LNCAP (cell line): Measurements from ENCODE around the gene LILRB2.

Experiments
- CTCF ChIP-seq: fragments of 450-650 bp; IDR thresholded peaks from 2 replicates; pipeline ENCODE4 v1.5.1; 2017; ENCODE audit warnings: mild to moderate bottlenecking

Gene LILRB2

GRCh38 chr19:54256250-54257115 lies 24.4 kb downstream of the LILRB2 start:
- no peak for TF ChIP-seq CTCF

DNA sequence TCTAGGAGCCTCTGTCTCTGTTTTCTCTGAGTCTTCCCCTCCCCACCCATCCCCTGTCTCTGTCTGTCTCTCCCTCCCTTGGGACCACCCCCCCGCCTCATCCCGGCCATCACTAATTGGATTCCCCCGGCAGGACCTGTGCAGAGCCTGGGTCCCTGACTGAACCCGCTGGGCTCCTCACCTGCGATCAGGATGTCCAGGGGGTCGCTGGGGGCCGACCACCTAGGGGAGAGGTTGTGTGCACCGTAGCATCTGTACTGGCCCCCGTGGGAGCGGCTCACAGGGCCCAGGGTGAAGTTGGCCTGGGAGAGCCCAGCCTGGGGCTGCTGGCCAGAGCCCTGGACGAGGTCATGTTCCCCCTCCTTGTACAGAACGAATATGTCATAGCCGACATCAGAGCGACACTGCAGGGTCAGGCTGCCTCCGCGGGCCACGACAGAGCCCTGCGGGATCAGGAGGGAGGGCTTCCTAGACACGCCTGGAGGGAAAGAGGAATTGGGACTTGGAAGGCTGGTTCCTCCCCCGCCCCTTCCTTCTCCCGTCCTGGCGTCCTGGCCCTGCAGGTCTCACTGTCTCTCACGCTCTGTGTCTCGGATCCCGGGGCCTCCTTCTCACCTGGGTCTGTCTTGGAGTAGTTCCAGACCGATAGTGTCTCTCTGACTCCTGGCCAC lies 25.7 kb downstream of the LILRB2 start:
- no peak for TF ChIP-seq CTCF

GRCh38 chr19:54254195-54254906 lies 26.6 kb downstream of the LILRB2 start:
- no peak for TF ChIP-seq CTCF

GRCh38 chr19:54253331-54254194 lies 27.3 kb downstream of the LILRB2 start:
- TF ChIP-seq CTCF, result no peak

- no peak for TF ChIP-seq CTCF
These were observed 28.1 kb downstream of the LILRB2 start for GRCh38 chr19:54252845-54253244.

GRCh38 chr19:54252243-54252642 lies 28.7 kb downstream of the LILRB2 start:
- TF ChIP-seq CTCF, result no peak
